IMR-90 (cell line): ENCODE measurements around the gene DCUN1D2. TPM values are rescaled to one million over a fixed set of nuclear protein-coding genes. Genes with fewer than 3 reads are reported as not detected.
"Not testable (repeated sequence)": the region's sequence is repeated elsewhere in the genome, so short reads cannot be mapped to it uniquely, and the experiment has no call there.

Experiments
- ATAC-seq: fragments of 200-7000 bp; cut with Tn5 transposase; 2 replicates; pipeline ENCODE4 v1.9.1; 2020; ENCODE audit warnings: low read depth, mild to moderate bottlenecking, moderate library complexity
- BruUV-seq: library from RNA; stranded (reverse); fragments of 400-500 nt; replicated peaks from 2 replicates; lab custom pipeline; 2021; lab: Mats Ljungman, UMichigan
- CTCF ChIA-PET: fragments of 300-600 bp; formaldehyde crosslinking; extraction: SDS; loops from one replicate; lab custom pipeline; 2021; ENCODE audit warnings: antibody characterized with exemption; lab: Yijun Ruan, JAX
- POLR2A ChIA-PET: fragments of 300-600 bp; sonication (Branson Sonifier 250); formaldehyde crosslinking; loops from one replicate; lab custom pipeline; 2022; ENCODE audit warnings: antibody characterized with exemption; ENCODE audit not compliant: unreplicated experiment; lab: Charles Lee
- DNase-seq: peaks from one replicate; pipeline ENCODE4 v3.0.0; 2013
- H2AFZ ChIP-seq: replicated peaks from 2 replicates; pipeline ENCODE3; 2013; ENCODE audit warnings: low read length, mild to moderate bottlenecking; ENCODE audit not compliant: poor library complexity
- H2AK5ac ChIP-seq: 2 replicates; pipeline ENCODE4 v1.6.1; 2013; ENCODE audit warnings: low read depth, low read length, inconsistent platforms
- H2AK9ac ChIP-seq: replicated peaks from 2 replicates; pipeline ENCODE3; 2013; ENCODE audit warnings: mild to moderate bottlenecking, low read depth, low read length, moderate library complexity; ENCODE audit not compliant: poor library complexity
- H2BK120ac ChIP-seq: 2 replicates; pipeline ENCODE4 v1.6.1; 2013; ENCODE audit warnings: low read depth, low read length, inconsistent platforms
- H2BK15ac ChIP-seq: 3 replicates; pipeline ENCODE4 v1.6.1; 2013; ENCODE audit warnings: low read depth, low read length, inconsistent platforms
- H2BK20ac ChIP-seq: 2 replicates; pipeline ENCODE4 v1.6.1; 2013; ENCODE audit warnings: low read depth, mild to moderate bottlenecking, inconsistent platforms, low read length, moderate library complexity
- H2BK5ac ChIP-seq: 2 replicates; pipeline ENCODE4 v1.6.1; 2013; ENCODE audit warnings: mild to moderate bottlenecking, low read depth, low read length, inconsistent platforms; ENCODE audit not compliant: poor library complexity, severe bottlenecking
- H3K14ac ChIP-seq: replicated peaks from 2 replicates; pipeline ENCODE4 v1.6.1; 2013; ENCODE audit warnings: low read depth, low read length, inconsistent platforms
- H3K18ac ChIP-seq: 2 replicates; pipeline ENCODE4 v1.6.1; 2013; ENCODE audit warnings: low read depth, low read length, control low read depth
- H3K23ac ChIP-seq: 2 replicates; pipeline ENCODE4 v1.6.1; 2013; ENCODE audit warnings: low read depth, low read length, inconsistent platforms
- H3K27ac ChIP-seq: 2 replicates; pipeline ENCODE4 v1.5.1; 2013; ENCODE audit warnings: mild to moderate bottlenecking, control low read depth, low read length; ENCODE audit not compliant: insufficient read depth
- H3K27me3 ChIP-seq: 2 replicates; pipeline ENCODE4 v1.6.1; 2013; ENCODE audit warnings: low read length; ENCODE audit not compliant: control insufficient read depth, insufficient read depth
- H3K36me3 ChIP-seq: 2 replicates; pipeline ENCODE4 v1.6.1; 2013; ENCODE audit warnings: low read length, mixed read lengths; ENCODE audit not compliant: control insufficient read depth, insufficient read depth
- H3K4ac ChIP-seq: 2 replicates; pipeline ENCODE4 v1.6.1; 2013; ENCODE audit warnings: low read depth, low read length, inconsistent platforms
- H3K4me1 ChIP-seq: 2 replicates; pipeline ENCODE4 v1.6.1; 2013; ENCODE audit warnings: low read length, mixed read lengths; ENCODE audit not compliant: control insufficient read depth, insufficient read depth
- H3K4me2 ChIP-seq: 2 replicates; pipeline ENCODE4 v1.6.1; 2013; ENCODE audit warnings: low read depth, mild to moderate bottlenecking, control low read depth, low read length, moderate library complexity
- H3K4me3 ChIP-seq: 2 replicates; pipeline ENCODE4 v1.5.1; 2013; ENCODE audit warnings: low read depth, mild to moderate bottlenecking, control low read depth, low read length, moderate library complexity; ENCODE audit not compliant: insufficient read depth
- H3K56ac ChIP-seq: 2 replicates; pipeline ENCODE4 v1.6.1; 2013; ENCODE audit warnings: low read length, inconsistent platforms; ENCODE audit not compliant: insufficient read depth; ENCODE audit errors: extremely low read depth
- H3K79me1 ChIP-seq, 2 experiments: 2 replicates each; pipeline ENCODE4 v1.6.1; 2013; ENCODE audit warnings: low read length in 2 of 2, inconsistent platforms in 1 of 2, low read depth in 1 of 2
- H3K9ac ChIP-seq: 2 replicates; pipeline ENCODE4 v1.6.1; 2013; ENCODE audit warnings: low read depth, low read length, control low read depth
- H3K9me1 ChIP-seq: 2 replicates; pipeline ENCODE4 v1.6.1; 2013; ENCODE audit warnings: low read length, inconsistent platforms; ENCODE audit not compliant: insufficient read depth
- H3K9me3 ChIP-seq: 2 replicates; pipeline ENCODE4 v1.6.1; 2013; ENCODE audit warnings: low read length; ENCODE audit not compliant: control insufficient read depth, insufficient read depth
- H4K20me1 ChIP-seq: 2 replicates; pipeline ENCODE4 v1.6.1; 2013; ENCODE audit warnings: low read length, inconsistent platforms; ENCODE audit not compliant: insufficient read depth
- H4K5ac ChIP-seq: 2 replicates; pipeline ENCODE4 v1.6.1; 2013; ENCODE audit warnings: mild to moderate bottlenecking, low read depth, low read length, control low read depth
- H4K8ac ChIP-seq, 2 experiments: 2 replicates each; pipeline ENCODE4 v1.6.1; 2013; ENCODE audit warnings: low read depth in 2 of 2, low read length in 2 of 2, control low read depth in 1 of 2, inconsistent platforms in 1 of 2
- H4K91ac ChIP-seq: 2 replicates; pipeline ENCODE4 v1.6.1; 2013; ENCODE audit warnings: low read depth, low read length, inconsistent platforms; ENCODE audit not compliant: insufficient read depth
- CHD1 ChIP-seq: IDR thresholded peaks from 2 replicates; pipeline ENCODE4 v1.6.1; 2012; ENCODE audit warnings: low read depth, low read length, improper control_type of control experiment
- FOS ChIP-seq: fragments of 150-350 bp; IDR thresholded peaks from 2 replicates; pipeline ENCODE4 v1.6.1; 2016; ENCODE audit warnings: low read depth, low read length
- RFX5 ChIP-seq: IDR thresholded peaks from 2 replicates; pipeline ENCODE4 v1.8.0; 2012; ENCODE audit warnings: low read depth, mild to moderate bottlenecking, low read length, moderate library complexity
- USF2 ChIP-seq: fragments of 150-350 bp; IDR thresholded peaks from 2 replicates; pipeline ENCODE4 v1.6.1; 2017; ENCODE audit warnings: mild to moderate bottlenecking, antibody characterized with exemption, low read length, low read depth
- WGBS, 2 experiments: methylation state at CpG; one replicate each; pipeline versions ENCODE4 v1.1.5 to v1.1.7; 2013; ENCODE audit warnings: missing lambda C conversion rate in 2 of 2; ENCODE audit not compliant: insufficient read length in 1 of 2; ENCODE audit errors: extremely low coverage in 2 of 2; 5-methylcytosine and 5-hydroxymethylcytosine counted together
- dilution Hi-C: fragments of 300-500 bp; cut with HindIII; formaldehyde crosslinking; loops from one replicate; pipeline ENCODE4 v1.14.3; 2018; ENCODE audit warnings: low sequenced_read_pairs; ENCODE audit not compliant: unreplicated experiment
- in situ Hi-C: fragments of 300-500 bp; cut with MboI; formaldehyde crosslinking; loops from 3 replicates; pipeline ENCODE4 v1.14.3; 2019; ENCODE audit warnings: low sequenced_read_pairs, inconsistent platforms, mixed read lengths
- intact Hi-C: fragments of 100-400 bp; cut with micrococcal nuclease; formaldehyde crosslinking; loops from 2 replicates; pipeline ENCODE4 v1.10.0; 2022
- polyA plus RNA-seq, 3 experiments: library from polyadenylated mRNA; depleted of rRNA; stranded (reverse); fragments of >200 nt; gene quantifications; 2 replicates each; pipeline ENCODE4 v1.2.3, GENCODE V29; 2012; ENCODE audit warnings: low replicate concordance in 1 of 3
- total RNA-seq: library from RNA; depleted of rRNA; stranded (reverse); fragments of >200 nt; gene quantifications from 2 replicates; pipeline ENCODE4 v1.2.3, GENCODE V29; 2012
- TF ChIP-seq, protein P1 (sequence below): fragments of 150-350 bp; IDR thresholded peaks from 2 replicates; pipeline ENCODE4 v1.6.1; 2016; ENCODE audit warnings: low read depth, mild to moderate bottlenecking, low read length, moderate library complexity, borderline replicate concordance

The DCUN1D2 gene
- total and polyA plus RNA-seq, 2 of the 4 experiments (the other 2 are of a cell fraction): 8.1 to 11.5 TPM

DNA sequence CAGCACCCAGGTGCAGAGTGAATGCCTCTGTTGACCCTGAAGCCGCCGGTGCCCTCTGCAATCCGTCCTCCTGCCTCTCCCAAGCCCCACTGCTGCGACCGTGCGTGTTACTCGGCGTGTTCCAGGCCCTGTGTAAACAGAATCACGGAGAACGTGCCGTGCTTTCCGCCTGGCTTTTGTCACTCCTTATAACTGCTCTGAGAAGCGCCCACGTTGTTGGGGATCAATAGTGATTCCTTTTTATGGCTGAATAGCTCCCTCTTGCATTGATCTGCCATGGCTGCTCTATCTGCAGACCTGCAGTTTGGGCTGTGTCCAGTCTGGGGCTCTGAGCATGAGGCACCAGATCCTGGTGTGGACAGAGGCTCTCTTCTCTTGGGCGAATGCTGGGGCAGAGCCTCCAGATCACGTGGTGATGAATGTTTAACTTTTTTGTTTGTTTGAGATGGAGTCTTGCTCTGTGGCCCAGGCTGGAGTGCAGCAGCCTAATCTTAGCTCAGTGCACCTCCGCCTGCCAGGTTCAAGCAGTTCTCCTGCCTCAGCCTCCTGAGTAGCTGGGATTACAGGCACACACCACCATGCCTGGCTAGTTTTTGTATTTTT lies 53.0 kb downstream of the DCUN1D2 start:
- DNase-seq (peak; percentile 7), ATAC-seq (peak; percentile 81)
- no peak overlapping the region for H3K4me2 ChIP-seq
- dilution Hi-C loops (no loop called here), intact Hi-C loops (no loop called here), in situ Hi-C loops (no loop called here)
- no peak overlapping the region for H3K56ac ChIP-seq
- H4K91ac ChIP-seq: no peak overlapping the region
- no peaks in the 10 kb centered on the region for H3K27me3 ChIP-seq
- peaks cover 3% of the 10 kb centered on the region; the same call in 1 of the 2 replicates for H3K36me3 ChIP-seq
- H3K4me3 ChIP-seq: no peak overlapping the region
- WGBS, 2 experiments: 75% methylated on average over 15 of the region's 17 CpGs; no CpG with 5 or more reads in 1 of the 2 experiments
- H4K8ac ChIP-seq: no peak overlapping the region
- no peaks in the 10 kb centered on the region for H3K79me1 ChIP-seq
- TF ChIP-seq FOS (no peak), USF2 (peak; percentile 37; the same call in 1 of the 2 replicates), CHD1 (no peak), RFX5 (no peak)
- TF ChIP-seq, protein P1, sequence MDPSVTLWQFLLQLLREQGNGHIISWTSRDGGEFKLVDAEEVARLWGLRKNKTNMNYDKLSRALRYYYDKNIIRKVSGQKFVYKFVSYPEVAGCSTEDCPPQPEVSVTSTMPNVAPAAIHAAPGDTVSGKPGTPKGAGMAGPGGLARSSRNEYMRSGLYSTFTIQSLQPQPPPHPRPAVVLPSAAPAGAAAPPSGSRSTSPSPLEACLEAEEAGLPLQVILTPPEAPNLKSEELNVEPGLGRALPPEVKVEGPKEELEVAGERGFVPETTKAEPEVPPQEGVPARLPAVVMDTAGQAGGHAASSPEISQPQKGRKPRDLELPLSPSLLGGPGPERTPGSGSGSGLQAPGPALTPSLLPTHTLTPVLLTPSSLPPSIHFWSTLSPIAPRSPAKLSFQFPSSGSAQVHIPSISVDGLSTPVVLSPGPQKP: no peak
- no peak overlapping the region for H3K9ac ChIP-seq
- no peak overlapping the region for H3K4ac ChIP-seq
- H4K20me1 ChIP-seq: no peaks in the 10 kb centered on the region
- peaks cover 2% of the 10 kb centered on the region; the same call in 1 of the 2 replicates for H3K4me1 ChIP-seq
- no peak overlapping the region for H2BK20ac ChIP-seq
- H2AFZ ChIP-seq: peak overlapping the region; percentile 68
- H2AK9ac ChIP-seq: no peak overlapping the region
- H3K27ac ChIP-seq: no peak overlapping the region
- H4K5ac ChIP-seq: no peak overlapping the region
- ChIA-PET CTCF (no interaction called here), POLR2A (no interaction called here)
- no peak overlapping the region for H2BK120ac ChIP-seq
- no peak overlapping the region for H3K14ac ChIP-seq
- no peaks in the 10 kb centered on the region for H3K9me3 ChIP-seq
- H2BK15ac ChIP-seq: no peak overlapping the region
- no peak overlapping the region for H2BK5ac ChIP-seq
- no peaks in the 10 kb centered on the region for H3K9me1 ChIP-seq
- H2AK5ac ChIP-seq: no peak overlapping the region
- no TSS peak for BruUV-seq
- no peak overlapping the region for H3K23ac ChIP-seq
- H3K18ac ChIP-seq: no peak overlapping the region

DNA sequence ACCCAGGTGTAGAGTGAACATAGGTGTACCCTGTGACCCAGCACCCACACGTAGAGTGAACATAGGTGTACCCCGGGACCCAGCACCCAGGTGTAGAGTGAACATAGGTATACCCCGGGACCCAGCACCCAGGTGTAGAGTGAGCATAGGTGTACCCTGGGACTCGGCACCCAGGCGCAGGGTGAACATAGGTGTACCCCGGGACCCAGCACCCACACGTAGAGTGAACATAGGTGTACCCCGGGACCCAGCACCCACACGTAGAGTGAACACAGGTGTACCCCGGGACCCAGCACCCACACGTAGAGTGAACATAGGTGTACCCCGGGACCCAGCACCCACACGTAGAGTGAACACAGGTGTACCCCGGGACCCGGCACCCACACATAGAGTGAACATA lies 53.6 kb downstream of the DCUN1D2 start:
- H3K36me3 ChIP-seq, H3K4me2 ChIP-seq, H2AFZ ChIP-seq, H3K4me1 ChIP-seq, H4K8ac ChIP-seq, H2BK15ac ChIP-seq, DNase-seq, H3K9me1 ChIP-seq, in situ Hi-C loops, BruUV-seq, H3K23ac ChIP-seq, H2BK20ac ChIP-seq, intact Hi-C loops, CTCF ChIA-PET, H3K14ac ChIP-seq, H4K5ac ChIP-seq, H3K18ac ChIP-seq, H4K20me1 ChIP-seq, H2AK5ac ChIP-seq, H4K91ac ChIP-seq, H3K9me3 ChIP-seq, H3K4ac ChIP-seq, H3K27ac ChIP-seq, ATAC-seq, H3K4me3 ChIP-seq, dilution Hi-C loops, H2BK5ac ChIP-seq, H2BK120ac ChIP-seq, H3K9ac ChIP-seq, H2AK9ac ChIP-seq, H3K56ac ChIP-seq, H3K27me3 ChIP-seq, POLR2A ChIA-PET, H3K79me1 ChIP-seq: not testable (repeated sequence)
- WGBS, 2 experiments: 100% methylated on average over 1 of the region's 15 CpGs; no CpG with 5 or more reads in 1 of the 2 experiments
